ENCODE measurements around the gene STING1.
"Not testable (repeated sequence)": the region's sequence is repeated elsewhere in the genome, so short reads cannot be mapped to it uniquely, and the experiment has no call there.

Gene STING1

DNA sequence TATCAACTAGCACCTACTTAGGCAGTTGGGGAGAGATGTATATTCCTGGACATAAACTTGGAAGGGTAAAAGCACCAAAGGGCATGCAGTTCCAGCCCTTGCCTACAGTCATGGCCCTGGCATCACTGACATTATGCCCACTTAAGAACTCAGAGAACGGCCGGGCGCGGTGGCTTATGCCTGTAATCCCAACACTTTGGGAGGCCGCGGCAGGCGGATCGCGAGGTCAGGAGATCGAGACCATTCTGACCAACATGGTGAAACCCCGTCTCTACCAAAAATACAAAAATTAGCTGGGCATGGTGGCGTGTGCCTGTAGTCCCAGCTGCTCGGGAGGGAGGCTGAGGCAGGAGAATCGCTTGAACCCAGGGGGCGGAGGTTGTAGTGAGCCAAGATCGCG is 42.1 kb downstream of the STING1 start:
- not testable (repeated sequence) for DNase-seq (ENCODE audit: low read depth in 1 of 2, low spot score in 1 of 2)

DNA sequence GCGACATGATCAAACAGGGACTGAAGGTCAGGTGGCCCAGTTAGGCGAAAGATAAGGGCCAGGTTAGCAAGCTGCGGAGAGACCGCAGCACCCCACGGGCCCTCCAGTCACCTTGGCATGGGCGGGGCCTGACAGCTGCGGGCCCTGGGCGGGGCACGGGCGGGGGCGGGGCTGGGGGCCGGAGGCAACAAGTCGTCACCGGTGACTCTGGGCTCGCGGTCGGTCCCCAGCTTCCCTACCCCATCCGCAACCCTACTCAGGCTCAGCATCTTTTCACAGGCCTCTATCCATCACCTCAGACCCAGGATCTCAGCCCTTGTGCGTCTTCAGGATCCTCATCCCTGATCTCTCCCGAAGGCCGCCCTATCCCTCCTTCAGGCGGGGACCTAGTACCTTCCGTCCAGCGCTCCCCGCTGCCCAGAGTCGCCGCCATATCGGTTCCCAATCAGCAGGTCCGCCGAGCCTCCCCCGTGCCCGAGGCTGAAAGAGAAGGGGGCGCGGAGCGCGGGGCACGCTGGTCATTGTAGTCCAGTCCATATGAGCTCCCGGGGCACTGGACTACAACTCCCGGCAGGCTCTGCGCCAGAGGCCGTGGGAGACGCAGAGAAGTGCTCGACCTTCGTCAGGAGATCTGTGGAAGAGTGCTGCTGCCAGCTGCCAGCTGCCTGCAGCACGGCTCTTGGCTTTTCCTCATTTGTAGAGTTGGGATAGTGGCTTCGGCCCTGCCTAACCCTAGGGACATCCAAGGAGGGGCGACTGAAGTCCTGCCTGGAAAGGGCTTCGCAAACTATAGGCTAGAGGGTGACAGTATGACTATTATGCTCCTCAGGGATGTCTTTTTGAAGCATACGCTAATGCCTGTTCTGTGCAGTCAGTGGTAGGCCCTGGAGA is 43.3 kb downstream of the STING1 start, which contains the start of gene DNAJC18:
Gene DNAJC18 (minus strand): TSS at position 513 of the 891 bp plus-strand sequence. CDS start 80 bp downstream, at position 433.
- DNase-seq (ENCODE audit: low read depth in 1 of 2, low spot score in 1 of 2): peak; percentile 74 to 88

DNA sequence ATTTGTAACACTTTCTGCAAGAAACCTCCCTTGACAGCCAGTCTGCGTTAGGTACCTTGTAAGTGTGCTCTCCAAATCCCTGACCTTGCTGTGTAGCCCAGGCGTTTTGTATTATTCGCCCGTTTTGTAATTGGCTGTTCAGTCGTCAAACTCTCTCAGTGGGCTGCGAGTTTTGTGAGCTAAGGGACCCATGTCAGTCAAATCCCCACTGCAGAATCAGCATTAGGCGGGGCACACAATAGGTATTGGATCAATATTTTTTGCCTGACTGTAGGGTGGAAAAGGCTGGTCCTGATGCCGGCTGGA is 43.9 kb downstream of the STING1 start:
- no peak for DNase-seq (ENCODE audit: low read depth in 1 of 2, low spot score in 1 of 2)

DNA sequence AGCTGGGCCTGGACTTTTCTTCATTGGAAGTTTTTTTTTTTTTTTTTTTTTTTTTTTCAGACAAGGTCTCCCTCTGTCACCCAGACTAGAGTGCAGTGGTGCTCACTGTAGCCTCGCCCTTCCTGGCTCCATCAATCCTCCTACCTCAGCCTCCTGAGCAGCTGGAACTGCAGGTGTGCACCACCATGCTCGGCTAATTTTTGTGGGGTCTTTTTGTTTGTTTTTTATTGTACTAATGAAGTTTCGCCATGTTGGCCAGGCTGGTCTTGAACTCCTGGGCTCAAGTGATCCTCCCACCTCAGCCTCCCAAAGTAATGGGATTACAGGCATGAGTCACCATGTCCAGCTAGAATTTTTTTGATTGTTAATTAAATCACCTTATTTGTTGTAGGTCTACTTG is 46.9 kb downstream of the STING1 start:
- no peak for DNase-seq (ENCODE audit: low read depth in 1 of 2, low spot score in 1 of 2)

DNA sequence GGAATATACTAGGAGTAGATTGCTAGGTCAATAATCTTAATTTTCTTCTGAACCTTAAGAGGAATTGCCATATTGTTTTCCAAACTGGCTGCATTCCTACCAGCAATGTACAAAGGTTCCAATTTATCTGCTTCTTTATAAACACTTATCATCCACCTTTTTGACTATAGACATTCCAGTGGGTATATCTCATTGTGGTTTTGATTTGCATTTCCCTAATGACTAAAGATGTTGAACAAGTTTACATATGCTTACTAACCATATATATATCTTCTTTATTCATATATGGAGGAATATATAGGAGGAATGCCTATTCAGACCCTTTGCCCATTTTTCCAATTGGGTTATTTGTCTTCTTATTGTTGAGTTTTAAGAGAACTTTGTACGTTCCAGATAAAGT is 50.9 kb downstream of the STING1 start:
- DNase-seq (ENCODE audit: low read depth in 1 of 2, low spot score in 1 of 2): no peak

DNA sequence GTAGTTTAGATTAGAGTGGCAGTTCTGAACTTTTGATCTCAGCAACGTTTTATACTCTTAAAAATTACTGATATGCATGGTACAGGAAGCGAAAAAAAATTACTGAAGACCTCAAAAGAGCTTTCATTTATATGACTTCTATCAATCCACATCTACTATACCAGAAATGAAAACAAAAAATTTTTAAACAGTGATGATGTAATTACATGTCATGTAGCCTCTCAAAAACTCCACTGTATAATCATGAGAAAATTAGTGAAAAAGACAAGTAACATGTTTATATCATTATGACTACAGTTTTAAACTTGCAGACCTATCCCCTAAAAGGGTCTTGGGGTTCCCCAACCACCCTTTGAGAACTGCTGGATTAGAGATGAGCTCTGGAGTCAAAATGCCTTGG is 52.5 kb downstream of the STING1 start:
- DNase-seq (ENCODE audit: low read depth in 1 of 2, low spot score in 1 of 2): no peak

DNA sequence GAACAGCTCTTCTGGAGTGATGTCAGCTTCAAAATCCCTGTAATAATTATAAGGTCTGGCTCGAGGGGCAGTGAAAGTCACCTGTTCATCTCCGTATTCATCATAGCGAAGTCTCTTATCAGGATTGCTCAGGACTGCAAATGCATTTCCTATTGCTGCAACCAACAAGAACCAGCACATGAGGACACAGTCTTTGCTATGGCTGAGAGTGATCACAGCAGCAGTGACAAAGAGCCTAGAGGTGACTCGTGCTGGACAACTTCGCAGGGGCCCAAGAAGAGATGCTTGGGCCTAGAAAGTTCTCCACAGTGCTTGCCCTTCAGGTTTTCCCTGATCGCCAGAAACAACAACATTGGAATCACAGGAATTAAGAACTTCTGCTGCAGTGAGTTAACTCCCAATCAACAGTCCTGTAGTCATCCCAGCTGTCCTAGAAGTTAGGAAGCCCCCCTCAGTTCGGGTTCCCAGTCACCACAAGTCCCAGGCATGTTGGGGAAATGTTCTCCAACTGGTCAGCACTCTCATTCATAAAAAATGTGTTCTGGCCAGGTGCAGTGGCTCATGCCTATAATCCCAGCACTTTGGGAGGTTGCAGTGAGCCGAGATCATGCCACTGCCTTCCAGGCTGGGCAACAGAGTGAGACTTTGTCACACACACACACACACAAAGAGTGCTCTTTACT is 56.2 kb downstream of the STING1 start:
- no peak for DNase-seq (ENCODE audit: low read depth in 1 of 2, low spot score in 1 of 2)

All from stimulated activated CD4-positive, alpha-beta T cell treated with anti-CD3 and anti-CD28 coated beads, Interleukin-15, amount 100 ng/mL, for 1 hour (primary cell).